H9 (cell line): ENCODE data around the gene NCF2. TPM values are rescaled to one million over a fixed set of nuclear protein-coding genes. Genes with fewer than 3 reads are reported as not detected.
A peak's percentile ranks its signal among the peaks of the same experiment; 100 is the strongest.

Experiments used
- DNase-seq: peaks from one replicate; pipeline ENCODE4 v3.0.0-alpha.2; 2017
- H2AFZ ChIP-seq: one replicate; pipeline ENCODE4 v1.6.1; 2013; ENCODE audit warnings: mild to moderate bottlenecking, low read length, control low read depth, moderate library complexity
- H2AK5ac ChIP-seq: 2 replicates; pipeline ENCODE4 v1.6.1; 2013; ENCODE audit warnings: low read length, control low read depth, mixed read lengths; ENCODE audit not compliant: insufficient read length
- H2BK120ac ChIP-seq: one replicate; pipeline ENCODE4 v1.6.1; 2013; ENCODE audit warnings: low read depth, mild to moderate bottlenecking, low read length, control low read depth, inconsistent platforms; ENCODE audit not compliant: poor library complexity, severe bottlenecking
- H2BK12ac ChIP-seq: 2 replicates; pipeline ENCODE4 v1.6.1; 2013; ENCODE audit warnings: low read length, control low read depth, mixed read lengths, low read depth; ENCODE audit not compliant: insufficient read length
- H2BK15ac ChIP-seq: 2 replicates; pipeline ENCODE4 v1.6.1; 2013; ENCODE audit warnings: low read depth, low read length, control low read depth
- H2BK20ac ChIP-seq: one replicate; pipeline ENCODE4 v1.6.1; 2013; ENCODE audit warnings: low read depth, mild to moderate bottlenecking, low read length, control low read depth, inconsistent platforms; ENCODE audit not compliant: poor library complexity, severe bottlenecking
- H2BK5ac ChIP-seq: 2 replicates; pipeline ENCODE4 v1.6.1; 2013; ENCODE audit warnings: low read length, control low read depth, mixed read lengths; ENCODE audit not compliant: insufficient read length
- H3K14ac ChIP-seq: 2 replicates; pipeline ENCODE4 v1.6.1; 2013; ENCODE audit warnings: low read length, control low read depth; ENCODE audit not compliant: insufficient read depth
- H3K18ac ChIP-seq: 2 replicates; pipeline ENCODE4 v1.6.1; 2013; ENCODE audit warnings: low read depth, mild to moderate bottlenecking, mixed read lengths, low read length, control low read depth; ENCODE audit not compliant: insufficient read length
- H3K23ac ChIP-seq: 2 replicates; pipeline ENCODE4 v1.6.1; 2013; ENCODE audit warnings: low read length, control low read depth, mixed read lengths, low read depth; ENCODE audit not compliant: insufficient read length
- H3K23me2 ChIP-seq: 2 replicates; pipeline ENCODE4 v1.6.1; 2013; ENCODE audit warnings: low read depth, mild to moderate bottlenecking, mixed read lengths, low read length, control low read depth; ENCODE audit not compliant: insufficient read length, poor library complexity, severe bottlenecking
- H3K27ac ChIP-seq: 2 replicates; pipeline ENCODE4 v1.5.1; 2013; ENCODE audit warnings: low read length, control low read depth, mixed read lengths, low read depth; ENCODE audit not compliant: insufficient read length
- H3K27me3 ChIP-seq: 2 replicates; pipeline ENCODE4 v1.6.1; 2013; ENCODE audit warnings: low read length, control low read depth, inconsistent platforms; ENCODE audit not compliant: insufficient read depth
- H3K4ac ChIP-seq: 2 replicates; pipeline ENCODE4 v1.6.1; 2013; ENCODE audit warnings: low read depth, mild to moderate bottlenecking, control low read depth, inconsistent platforms, low read length, moderate library complexity
- H3K4me1 ChIP-seq: 2 replicates; pipeline ENCODE4 v1.6.1; 2013; ENCODE audit warnings: low read length, control low read depth, inconsistent platforms; ENCODE audit not compliant: insufficient read depth
- H3K4me2 ChIP-seq: 2 replicates; pipeline ENCODE4 v1.6.1; 2013; ENCODE audit warnings: low read length, control low read depth, mixed read lengths; ENCODE audit not compliant: insufficient read length, insufficient read depth
- H3K56ac ChIP-seq: 2 replicates; pipeline ENCODE4 v1.6.1; 2013; ENCODE audit warnings: low read depth, mild to moderate bottlenecking, mixed read lengths, low read length, control low read depth; ENCODE audit not compliant: insufficient read length
- H3K79me1 ChIP-seq: 2 replicates; pipeline ENCODE4 v1.6.1; 2013; ENCODE audit warnings: low read depth, mild to moderate bottlenecking, moderate library complexity, low read length, control low read depth, inconsistent platforms; ENCODE audit not compliant: insufficient read depth, poor library complexity, severe bottlenecking
- H3K79me2 ChIP-seq: 2 replicates; pipeline ENCODE4 v1.6.1; 2013; ENCODE audit warnings: low read length, control low read depth, inconsistent platforms; ENCODE audit not compliant: insufficient read depth
- H3K9ac ChIP-seq: 2 replicates; pipeline ENCODE4 v1.6.1; 2013; ENCODE audit warnings: low read length, control low read depth, mixed read lengths; ENCODE audit not compliant: insufficient read length; ENCODE audit errors: extremely low read depth
- H3K9me3 ChIP-seq: one replicate; pipeline ENCODE4 v1.6.1; 2013; ENCODE audit warnings: low read depth, low read length, inconsistent platforms; ENCODE audit not compliant: control insufficient read depth
- H3T11ph ChIP-seq: one replicate; pipeline ENCODE4 v1.6.1; 2013; ENCODE audit warnings: mild to moderate bottlenecking, low read length, control low read depth, inconsistent platforms
- H4K20me1 ChIP-seq: one replicate; pipeline ENCODE4 v1.6.1; 2013; ENCODE audit not compliant: control insufficient read depth, insufficient read length, insufficient read depth
- H4K5ac ChIP-seq: 2 replicates; pipeline ENCODE4 v1.6.1; 2013; ENCODE audit warnings: low read depth, mild to moderate bottlenecking, mixed read lengths, low read length, control low read depth; ENCODE audit not compliant: insufficient read length
- H4K8ac ChIP-seq: replicated peaks from 2 replicates; pipeline ENCODE4 v1.6.1; 2013; ENCODE audit warnings: low read length, control low read depth, mixed read lengths, low read depth; ENCODE audit not compliant: insufficient read length
- H4K91ac ChIP-seq: 2 replicates; pipeline ENCODE4 v1.6.1; 2013; ENCODE audit warnings: low read depth, mild to moderate bottlenecking, moderate library complexity, mixed read lengths, low read length, control low read depth; ENCODE audit not compliant: insufficient read length
- H3K27ac Mint-ChIP-seq, 3 experiments: 2 replicates in 2 of 3; 3 replicates in 1 of 3; pipeline ENCODE4 v1.8.0; 2020 to 2021; ENCODE audit warnings: mixed read lengths in 3 of 3, mild to moderate bottlenecking in 1 of 3, moderate library complexity in 1 of 3
- H3K27me3 Mint-ChIP-seq: 2 replicates; pipeline ENCODE4 v1.8.0; 2021; ENCODE audit warnings: low read depth, mild to moderate bottlenecking, moderate library complexity, mixed read lengths
- H3K36me3 Mint-ChIP-seq, 3 experiments: 2 replicates in 2 of 3; 3 replicates in 1 of 3; pipeline ENCODE4 v1.8.0; 2020 to 2021; ENCODE audit warnings: low read depth in 3 of 3, mixed read lengths in 3 of 3; ENCODE audit not compliant: insufficient read depth in 1 of 3
- H3K4me1 Mint-ChIP-seq, 2 experiments: 2 replicates each; pipeline ENCODE4 v1.8.0; 2020; ENCODE audit warnings: mixed read lengths in 2 of 2
- H3K4me3 Mint-ChIP-seq, 2 experiments: 2 replicates in 1 of 2; 3 replicates in 1 of 2; pipeline ENCODE4 v1.8.0; 2020 to 2021; ENCODE audit warnings: mild to moderate bottlenecking in 2 of 2, mixed read lengths in 2 of 2, moderate library complexity in 1 of 2
- H3K9me3 Mint-ChIP-seq, 2 experiments: 2 replicates in 1 of 2; 3 replicates in 1 of 2; pipeline ENCODE4 v1.8.0; 2020; ENCODE audit warnings: mild to moderate bottlenecking in 2 of 2, mixed read lengths in 2 of 2, moderate library complexity in 1 of 2
- total RNA-seq: library from RNA; stranded (reverse); gene quantifications from 2 replicates; pipeline ENCODE4 v1.2.1, GENCODE V29; 2021
- TF ChIP-seq, protein P1 (sequence below): fragments of 200-600 bp; sonication (generic); conservative IDR thresholded peaks from 3 replicates; pipeline ENCODE4 v1.8.0; 2021; ENCODE audit warnings: antibody characterized with exemption, mild to moderate bottlenecking

NCF2 gene
- total RNA-seq, 1 experiment from 2014 or later, result not detected

- no peak overlapping the region for H2AK5ac ChIP-seq
- no peak for DNase-seq
- no peak overlapping the region for H2BK15ac ChIP-seq
- no peak overlapping the region for H2BK20ac ChIP-seq
- H2BK12ac ChIP-seq, result no peak overlapping the region
- no peak overlapping the region for H2BK120ac ChIP-seq
- H3K27ac ChIP-seq, result no peak overlapping the region
- no peak overlapping the region for H4K91ac ChIP-seq
- no peaks in the 10 kb centered on the region for H4K20me1 ChIP-seq
- H3K79me1 ChIP-seq, result no peaks in the 10 kb centered on the region
- H3K4me1 Mint-ChIP-seq, result peaks cover 36 to 39% of the 10 kb centered on the region in 2 experiments
- H3K27me3 Mint-ChIP-seq, result no peaks in the 10 kb centered on the region
- no peak overlapping the region for H4K5ac ChIP-seq
- H3K36me3 Mint-ChIP-seq, result no peaks in the 10 kb centered on the region
- no peaks in the 10 kb centered on the region for H3K9me3 Mint-ChIP-seq
- H3K27ac Mint-ChIP-seq, result no peak overlapping the region; a peak in 1 of 7 replicates
- no peaks in the 10 kb centered on the region for H3K79me2 ChIP-seq
- no peak overlapping the region for H3T11ph ChIP-seq
- no peak overlapping the region for H3K23ac ChIP-seq
- H3K4ac ChIP-seq, result no peak overlapping the region
- H3K9ac ChIP-seq, result no peak overlapping the region
- peaks cover 4% of the 10 kb centered on the region; the same call in 1 of the 2 replicates for H3K4me1 ChIP-seq
- H3K27me3 ChIP-seq, result no peaks in the 10 kb centered on the region
- H3K56ac ChIP-seq, result no peak overlapping the region
- TF ChIP-seq, protein P1, sequence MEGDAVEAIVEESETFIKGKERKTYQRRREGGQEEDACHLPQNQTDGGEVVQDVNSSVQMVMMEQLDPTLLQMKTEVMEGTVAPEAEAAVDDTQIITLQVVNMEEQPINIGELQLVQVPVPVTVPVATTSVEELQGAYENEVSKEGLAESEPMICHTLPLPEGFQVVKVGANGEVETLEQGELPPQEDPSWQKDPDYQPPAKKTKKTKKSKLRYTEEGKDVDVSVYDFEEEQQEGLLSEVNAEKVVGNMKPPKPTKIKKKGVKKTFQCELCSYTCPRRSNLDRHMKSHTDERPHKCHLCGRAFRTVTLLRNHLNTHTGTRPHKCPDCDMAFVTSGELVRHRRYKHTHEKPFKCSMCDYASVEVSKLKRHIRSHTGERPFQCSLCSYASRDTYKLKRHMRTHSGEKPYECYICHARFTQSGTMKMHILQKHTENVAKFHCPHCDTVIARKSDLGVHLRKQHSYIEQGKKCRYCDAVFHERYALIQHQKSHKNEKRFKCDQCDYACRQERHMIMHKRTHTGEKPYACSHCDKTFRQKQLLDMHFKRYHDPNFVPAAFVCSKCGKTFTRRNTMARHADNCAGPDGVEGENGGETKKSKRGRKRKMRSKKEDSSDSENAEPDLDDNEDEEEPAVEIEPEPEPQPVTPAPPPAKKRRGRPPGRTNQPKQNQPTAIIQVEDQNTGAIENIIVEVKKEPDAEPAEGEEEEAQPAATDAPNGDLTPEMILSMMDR, result no peak
- H2AFZ ChIP-seq, result no peak overlapping the region
- H4K8ac ChIP-seq, result no peak overlapping the region
- H3K14ac ChIP-seq, result peak overlapping the region; percentile 88; the same call in 1 of the 2 replicates
- H3K23me2 ChIP-seq, result no peaks in the 10 kb centered on the region
- no peak overlapping the region for H3K4me3 Mint-ChIP-seq
- H3K4me2 ChIP-seq, result no peak overlapping the region
- no peak overlapping the region for H3K18ac ChIP-seq
- H2BK5ac ChIP-seq, result no peak overlapping the region
- H3K9me3 ChIP-seq, result no peaks in the 10 kb centered on the region
These were observed 1.4 kb downstream of the NCF2 start for GRCh38 chr1:183588827-183589226.
